ENCODE measurements around the gene SAXO1.
"Not testable (repeated sequence)": the region's sequence is repeated elsewhere in the genome, so short reads cannot be mapped to it uniquely, and the experiment has no call there.

SAXO1 gene

GRCh38 chr9:18935541-18935940 lies 97.5 kb downstream of the SAXO1 start:
- in situ Hi-C loops (cut with MboI; ENCODE audit: low sequenced_read_pairs, unreplicated experiment), result no loop called here
- no peak for DNase-seq (ENCODE audit: low spot score)
- TF ChIP-seq, protein P1, sequence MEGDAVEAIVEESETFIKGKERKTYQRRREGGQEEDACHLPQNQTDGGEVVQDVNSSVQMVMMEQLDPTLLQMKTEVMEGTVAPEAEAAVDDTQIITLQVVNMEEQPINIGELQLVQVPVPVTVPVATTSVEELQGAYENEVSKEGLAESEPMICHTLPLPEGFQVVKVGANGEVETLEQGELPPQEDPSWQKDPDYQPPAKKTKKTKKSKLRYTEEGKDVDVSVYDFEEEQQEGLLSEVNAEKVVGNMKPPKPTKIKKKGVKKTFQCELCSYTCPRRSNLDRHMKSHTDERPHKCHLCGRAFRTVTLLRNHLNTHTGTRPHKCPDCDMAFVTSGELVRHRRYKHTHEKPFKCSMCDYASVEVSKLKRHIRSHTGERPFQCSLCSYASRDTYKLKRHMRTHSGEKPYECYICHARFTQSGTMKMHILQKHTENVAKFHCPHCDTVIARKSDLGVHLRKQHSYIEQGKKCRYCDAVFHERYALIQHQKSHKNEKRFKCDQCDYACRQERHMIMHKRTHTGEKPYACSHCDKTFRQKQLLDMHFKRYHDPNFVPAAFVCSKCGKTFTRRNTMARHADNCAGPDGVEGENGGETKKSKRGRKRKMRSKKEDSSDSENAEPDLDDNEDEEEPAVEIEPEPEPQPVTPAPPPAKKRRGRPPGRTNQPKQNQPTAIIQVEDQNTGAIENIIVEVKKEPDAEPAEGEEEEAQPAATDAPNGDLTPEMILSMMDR (IDR thresholded peaks at IDR 0.05; ENCODE audit: borderline replicate concordance, control extremely low read depth, extremely low read depth, insufficient read depth, missing control alignments), result no peak

GRCh38 chr9:18930611-18931010 lies 102.4 kb downstream of the SAXO1 start:
- in situ Hi-C loops (cut with MboI; ENCODE audit: low sequenced_read_pairs, unreplicated experiment); DNase-seq (ENCODE audit: low spot score): not testable (repeated sequence)

GRCh38 chr9:18928711-18929110 lies 104.3 kb downstream of the SAXO1 start:
- no peak for DNase-seq (ENCODE audit: low spot score)
- in situ Hi-C loops (cut with MboI; ENCODE audit: low sequenced_read_pairs, unreplicated experiment), result no loop called here
- TF ChIP-seq, protein P1 (IDR thresholded peaks at IDR 0.05; ENCODE audit: borderline replicate concordance, control extremely low read depth, extremely low read depth, insufficient read depth, missing control alignments), result no peak

DNA sequence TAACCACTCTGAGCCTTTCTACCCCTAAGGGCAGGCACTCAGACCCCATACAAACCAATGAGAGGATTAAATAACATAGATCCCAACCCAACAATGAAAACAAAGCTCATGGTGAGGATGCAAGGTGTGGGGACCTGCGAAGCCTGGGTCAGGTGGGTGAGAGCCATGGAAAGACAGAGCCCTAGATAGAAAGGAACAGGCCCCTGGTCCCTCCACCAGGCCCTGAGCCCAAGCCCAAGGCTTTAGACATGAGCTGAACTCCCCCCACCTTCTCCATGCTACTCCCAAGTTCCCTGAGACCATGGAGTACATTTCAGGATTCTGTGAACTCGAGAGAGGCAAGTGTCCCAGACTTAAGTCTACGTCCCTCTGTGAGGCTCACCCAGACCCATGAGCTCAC lies 106.5 kb downstream of the SAXO1 start:
- DNase-seq (ENCODE audit: low spot score), result no peak
- TF ChIP-seq, protein P1 (IDR thresholded peaks at IDR 0.05; ENCODE audit: borderline replicate concordance, control extremely low read depth, extremely low read depth, insufficient read depth, missing control alignments), result no peak
- in situ Hi-C loops (cut with MboI; ENCODE audit: low sequenced_read_pairs, unreplicated experiment), result no loop called here

DNA sequence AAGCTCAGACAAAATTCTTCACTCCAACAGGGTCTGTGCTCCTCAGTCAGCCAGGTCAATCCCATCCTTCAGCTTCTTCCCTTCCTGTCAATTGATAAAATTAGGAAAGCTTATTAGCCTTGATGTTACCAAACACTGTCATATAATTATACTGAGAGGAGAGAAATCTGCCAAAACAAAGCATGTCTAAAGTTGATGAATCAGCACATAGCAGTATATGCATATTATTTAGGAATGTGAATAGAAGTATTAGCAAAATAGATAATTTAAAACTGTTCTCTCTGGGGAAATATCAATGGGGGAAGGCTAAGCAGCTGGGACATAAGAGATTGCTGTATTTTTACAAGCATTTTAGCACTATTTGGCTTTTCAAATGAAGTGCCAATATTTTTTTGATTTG lies 107.1 kb downstream of the SAXO1 start:
- TF ChIP-seq, protein P1 (IDR thresholded peaks at IDR 0.05; ENCODE audit: borderline replicate concordance, control extremely low read depth, extremely low read depth, insufficient read depth, missing control alignments), result no peak
- in situ Hi-C loops (cut with MboI; ENCODE audit: low sequenced_read_pairs, unreplicated experiment), result no loop called here

DNA sequence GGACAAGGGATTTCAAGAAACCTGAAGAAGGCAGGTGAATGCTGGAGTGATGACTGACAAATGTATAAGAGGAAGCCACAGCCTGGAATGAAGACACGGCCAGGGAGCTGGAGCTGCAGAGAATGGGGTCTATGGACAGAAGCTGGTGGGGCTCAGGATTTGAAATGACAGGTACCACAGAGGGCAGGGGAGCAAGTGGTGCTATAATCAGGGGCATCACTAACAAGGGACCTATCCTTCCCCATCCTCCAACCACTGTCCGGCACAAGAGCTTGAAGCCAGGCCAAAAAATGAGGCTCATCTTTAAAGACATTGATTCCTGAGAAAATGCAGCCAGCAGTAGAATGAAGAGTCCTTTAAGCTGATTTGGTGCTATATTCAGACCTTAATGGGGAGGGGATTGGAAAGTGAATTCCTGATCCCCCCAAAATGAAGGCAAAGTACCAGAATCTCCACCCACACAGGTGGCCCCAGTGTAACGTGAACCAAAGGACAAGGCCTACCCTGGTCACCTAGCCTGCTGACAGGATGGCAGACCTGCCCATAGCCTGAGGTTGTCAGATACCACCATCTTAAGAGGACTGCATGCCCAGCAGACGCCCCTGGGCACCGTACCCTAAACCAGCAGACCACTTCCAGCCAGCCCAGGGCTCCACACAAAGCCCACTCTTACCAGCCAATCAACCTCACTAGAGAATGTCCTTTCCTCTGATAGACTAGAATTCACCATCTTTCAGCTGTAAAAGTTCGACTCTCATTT lies 109.2 kb downstream of the SAXO1 start:
- in situ Hi-C loops (cut with MboI; ENCODE audit: low sequenced_read_pairs, unreplicated experiment), result no loop called here
- TF ChIP-seq, protein P1 (IDR thresholded peaks at IDR 0.05; ENCODE audit: borderline replicate concordance, control extremely low read depth, extremely low read depth, insufficient read depth, missing control alignments), result no peak
- DNase-seq (ENCODE audit: low spot score), result no peak

More for the DNA sequence above, 107.1 kb downstream of the SAXO1 start:
- no peak for DNase-seq (ENCODE audit: low spot score)

- no peak for DNase-seq (ENCODE audit: low spot score)
These were observed 109.8 kb downstream of the SAXO1 start for GRCh38 chr9:18923167-18923566.

More at GRCh38 chr9:18923167-18923566, 109.8 kb downstream of the SAXO1 start:
- in situ Hi-C loops (cut with MboI; ENCODE audit: low sequenced_read_pairs, unreplicated experiment), result no loop called here
- TF ChIP-seq, protein P1 (IDR thresholded peaks at IDR 0.05; ENCODE audit: borderline replicate concordance, control extremely low read depth, extremely low read depth, insufficient read depth, missing control alignments), result no peak

Measured in GM13976 (cell line).